Cortex of kidney (tissue), 1 donor: ENCODE results near the gene MTHFS.

Source experiments
- DNase-seq: peaks from one replicate; lab custom pipeline; 2025; lab: John Stamatoyannopoulos, UW

The MTHFS gene

GRCh38 chr15:79875213-79875612 lies 21.6 kb downstream of the MTHFS start:
- no peak for DNase-seq

- DNase-seq = no peak
Measured at GRCh38 chr15:79874242-79874641, 22.6 kb downstream of the MTHFS start.

GRCh38 chr15:79872358-79873017 lies 24.3 kb downstream of the MTHFS start:
- no peak for DNase-seq

GRCh38 chr15:79868554-79868953 lies 28.3 kb downstream of the MTHFS start:
- DNase-seq = no peak

GRCh38 chr15:79863886-79864285 lies 32.9 kb downstream of the MTHFS start:
- no peak for DNase-seq

- no peak for DNase-seq
Measured at GRCh38 chr15:79862191-79862590, 34.6 kb downstream of the MTHFS start.

- no peak for DNase-seq
Measured at GRCh38 chr15:79860661-79861060, 36.2 kb downstream of the MTHFS start.

GRCh38 chr15:79858469-79858868 lies 38.3 kb downstream of the MTHFS start:
- no peak for DNase-seq

- no peak for DNase-seq
Measured at GRCh38 chr15:79853492-79854328, 43.1 kb downstream of the MTHFS start.

GRCh38 chr15:79849789-79850188 lies 47.0 kb downstream of the MTHFS start:
- no peak for DNase-seq

- no peak for DNase-seq
Measured at GRCh38 chr15:79846539-79846938, 50.3 kb downstream of the MTHFS start.

- no peak for DNase-seq
Measured at GRCh38 chr15:79844221-79844620, 52.6 kb downstream of the MTHFS start.

GRCh38 chr15:79837846-79838245 lies 59.0 kb downstream of the MTHFS start:
- DNase-seq = no peak

- no peak for DNase-seq
Measured at GRCh38 chr15:79834495-79834894, 62.3 kb downstream of the MTHFS start.

GRCh38 chr15:79832367-79833120 lies 64.3 kb downstream of the MTHFS start:
- no peak for DNase-seq

- DNase-seq = no peak
Measured at GRCh38 chr15:79831604-79832003, 65.2 kb downstream of the MTHFS start.

GRCh38 chr15:79829950-79830349 lies 66.9 kb downstream of the MTHFS start:
- DNase-seq = no peak

GRCh38 chr15:79828447-79828846 lies 68.4 kb downstream of the MTHFS start:
- DNase-seq = no peak

- no peak for DNase-seq
Measured at GRCh38 chr15:79826800-79827199, 70.0 kb downstream of the MTHFS start.

GRCh38 chr15:79824136-79824701 lies 72.6 kb downstream of the MTHFS start:
- no peak for DNase-seq

GRCh38 chr15:79820820-79821219 lies 76.0 kb downstream of the MTHFS start:
- DNase-seq = no peak

- DNase-seq = no peak
Measured at GRCh38 chr15:79820176-79820575, 76.6 kb downstream of the MTHFS start.
